Subcutaneous adipose tissue (tissue), 4 donors: ENCODE measurements around the gene ENTREP3. TPM values are rescaled to one million over a fixed set of nuclear protein-coding genes. Genes with fewer than 3 reads are reported as not detected.

Experiments
- CTCF ChIP-seq: fragments of 450-650 bp; IDR thresholded peaks from one replicate; pipeline ENCODE4 v1.5.1; 2016; ENCODE audit warnings: low read depth, mild to moderate bottlenecking, control low read depth, antibody characterized with exemption, moderate library complexity
- total RNA-seq, 4 donors: library from RNA; depleted of rRNA; stranded (reverse); fragments of >200 nt; gene quantifications; one replicate each; pipeline ENCODE4 v1.1.0, GENCODE V29; 2016

Gene ENTREP3
- total RNA-seq, 4 donors from 2014 or later = 5.4 to 20.3 (median 14.2) TPM

DNA sequence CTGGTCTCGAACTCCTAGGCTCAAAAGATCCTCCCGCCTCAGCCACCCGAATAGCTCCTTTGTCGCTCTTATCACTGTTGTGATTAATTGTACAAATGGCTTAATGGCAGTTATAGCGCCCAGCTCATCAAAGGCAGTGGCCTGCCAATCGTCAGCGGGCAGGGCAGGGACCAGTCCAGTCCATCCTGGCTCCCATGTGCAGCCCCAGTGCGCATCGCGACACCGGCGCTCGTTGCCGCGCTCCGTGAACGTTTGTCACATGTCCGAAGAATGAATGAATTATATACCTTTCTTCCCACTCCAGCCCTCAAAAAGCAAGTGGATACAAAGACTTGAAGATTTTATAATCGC is 28.4 kb downstream of the ENTREP3 start:
- TF ChIP-seq CTCF = no peak

- TF ChIP-seq CTCF = no peak
Observed at GRCh38 chr1:155226188-155226909, 28.9 kb downstream of the ENTREP3 start.

- TF ChIP-seq CTCF = no peak
Observed at GRCh38 chr1:155223047-155223446, 32.2 kb downstream of the ENTREP3 start.

GRCh38 chr1:155219592-155220031 is 35.7 kb downstream of the ENTREP3 start:
- TF ChIP-seq CTCF = no peak

- TF ChIP-seq CTCF = no peak
Observed at GRCh38 chr1:155218854-155219591, 36.3 kb downstream of the ENTREP3 start.

GRCh38 chr1:155210314-155211104 is 44.8 kb downstream of the ENTREP3 start:
- no peak for TF ChIP-seq CTCF

GRCh38 chr1:155209312-155209721 is 46.0 kb downstream of the ENTREP3 start:
- TF ChIP-seq CTCF = no peak
